Daoy (cell line): Measurements from ENCODE around the gene NAPSA. TPM values are rescaled to one million over a fixed set of nuclear protein-coding genes. Genes with fewer than 3 reads are reported as not detected.
"Not testable (repeated sequence)": the region's sequence is repeated elsewhere in the genome, so short reads cannot be mapped to it uniquely, and the experiment has no call there.

Experiments
- DNase-seq: peaks from one replicate; pipeline ENCODE4 v3.0.0-alpha.2; 2015; ENCODE audit warnings: low read depth
- total RNA-seq: library from RNA; depleted of rRNA; stranded (reverse); fragments of >200 nt; shearing (Covaris generic); gene quantifications from 2 replicates; pipeline ENCODE4 v1.2.3, GENCODE V29; 2014

Gene NAPSA
- total RNA-seq, 1 experiment from 2014 or later, result not detected

GRCh38 chr19:50361290-50362029, 4.0 kb downstream of the NAPSA start:
- peak; percentile 23 for DNase-seq

- no peak for DNase-seq
Observed at GRCh38 chr19:50359328-50359818, 6.1 kb downstream of the NAPSA start.

- no peak for DNase-seq
Observed at GRCh38 chr19:50358483-50359327, 6.7 kb downstream of the NAPSA start.

GRCh38 chr19:50357178-50358100, 8.0 kb downstream of the NAPSA start:
- peak; percentile 65 for DNase-seq

DNA sequence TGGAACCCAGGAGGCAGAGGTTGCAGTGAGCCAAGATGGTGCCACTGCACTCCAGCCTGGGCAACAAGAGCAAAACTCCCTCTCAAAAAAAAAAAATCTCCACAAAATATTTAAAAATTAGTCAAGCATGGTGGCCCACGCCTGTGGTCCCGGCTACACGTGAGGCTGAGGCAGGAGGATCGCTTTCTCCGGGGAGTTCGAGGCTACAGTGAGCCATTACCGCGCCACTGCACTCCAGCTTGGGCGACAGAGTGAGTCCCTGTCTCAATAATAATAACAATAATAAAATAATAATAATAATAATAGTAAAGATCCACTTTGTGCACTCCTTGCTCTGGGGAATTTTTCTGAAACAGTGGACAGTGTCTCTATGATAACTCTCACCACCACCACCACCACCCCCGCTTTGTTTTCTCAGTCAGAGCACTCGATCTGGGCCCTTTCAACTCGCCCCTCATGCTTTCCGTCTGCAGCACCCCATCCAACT, 8.7 kb downstream of the NAPSA start:
- DNase-seq, result no peak

- not testable (repeated sequence) for DNase-seq
Observed at GRCh38 chr19:50353487-50353880, 12.0 kb downstream of the NAPSA start.

- DNase-seq, result no peak
Observed at GRCh38 chr19:50352242-50352641, 13.2 kb downstream of the NAPSA start.

GRCh38 chr19:50349277-50350057, 16.0 kb downstream of the NAPSA start:
- no peak for DNase-seq

GRCh38 chr19:50347089-50347581, 18.3 kb downstream of the NAPSA start:
- not testable (repeated sequence) for DNase-seq

- no peak for DNase-seq
Observed at GRCh38 chr19:50344661-50345318, 20.6 kb downstream of the NAPSA start.

GRCh38 chr19:50341091-50341564, 24.3 kb downstream of the NAPSA start:
- DNase-seq, result no peak

DNA sequence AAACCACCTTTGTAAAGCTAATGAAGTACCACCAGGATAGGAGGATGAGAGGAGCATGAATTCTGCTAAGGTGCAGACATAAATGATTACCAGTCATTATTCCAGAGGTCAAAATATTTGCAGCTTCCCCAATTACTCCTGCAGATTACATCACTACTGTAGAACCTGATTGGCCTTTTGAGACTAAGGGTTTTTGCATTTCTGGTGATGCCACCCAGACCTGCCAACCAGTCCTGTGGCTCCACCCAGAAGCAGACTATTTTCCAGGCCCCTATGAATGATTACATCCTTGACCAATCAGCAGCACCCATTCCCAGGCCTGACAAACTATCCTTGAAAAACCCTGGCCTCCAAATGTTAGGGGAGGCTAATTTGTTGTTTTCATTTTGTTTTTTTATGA, 25.1 kb downstream of the NAPSA start:
- DNase-seq, result no peak

- not testable (repeated sequence) for DNase-seq
Observed at GRCh38 chr19:50337031-50337430, 28.4 kb downstream of the NAPSA start.

DNA sequence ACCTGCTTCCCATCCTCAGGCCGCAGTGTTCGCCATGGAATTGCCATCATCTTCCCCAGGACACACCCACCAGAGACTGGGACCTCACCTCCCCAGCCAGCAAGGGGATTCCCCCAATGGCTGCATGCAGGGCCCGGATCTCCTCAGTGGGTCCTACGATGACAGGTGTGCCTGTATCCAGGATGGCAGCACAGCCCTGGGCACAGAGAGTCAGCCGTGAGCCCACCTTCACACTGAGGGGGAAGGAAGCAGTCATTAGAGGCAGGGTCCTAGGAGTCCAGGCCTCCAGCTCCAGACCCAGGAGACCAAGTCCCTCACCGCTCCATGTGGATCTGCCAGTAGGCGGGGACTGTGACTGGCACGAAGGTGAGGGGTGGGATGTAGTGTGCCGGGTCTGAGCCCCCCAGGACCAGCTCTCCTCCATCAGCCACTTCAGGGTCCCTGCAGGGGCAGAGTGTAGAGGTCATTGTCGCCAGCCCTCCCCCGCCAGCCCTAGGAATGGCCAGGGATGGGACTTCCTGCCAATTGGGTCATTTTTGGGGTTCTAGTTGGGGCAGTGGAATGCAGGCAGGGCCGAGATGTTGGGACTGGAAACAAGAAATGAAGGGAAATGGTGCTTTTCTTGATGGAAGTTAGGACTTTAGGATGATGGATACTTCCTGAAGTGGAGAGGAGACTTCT, 30.6 kb downstream of the NAPSA start:
- no peak for DNase-seq

DNA sequence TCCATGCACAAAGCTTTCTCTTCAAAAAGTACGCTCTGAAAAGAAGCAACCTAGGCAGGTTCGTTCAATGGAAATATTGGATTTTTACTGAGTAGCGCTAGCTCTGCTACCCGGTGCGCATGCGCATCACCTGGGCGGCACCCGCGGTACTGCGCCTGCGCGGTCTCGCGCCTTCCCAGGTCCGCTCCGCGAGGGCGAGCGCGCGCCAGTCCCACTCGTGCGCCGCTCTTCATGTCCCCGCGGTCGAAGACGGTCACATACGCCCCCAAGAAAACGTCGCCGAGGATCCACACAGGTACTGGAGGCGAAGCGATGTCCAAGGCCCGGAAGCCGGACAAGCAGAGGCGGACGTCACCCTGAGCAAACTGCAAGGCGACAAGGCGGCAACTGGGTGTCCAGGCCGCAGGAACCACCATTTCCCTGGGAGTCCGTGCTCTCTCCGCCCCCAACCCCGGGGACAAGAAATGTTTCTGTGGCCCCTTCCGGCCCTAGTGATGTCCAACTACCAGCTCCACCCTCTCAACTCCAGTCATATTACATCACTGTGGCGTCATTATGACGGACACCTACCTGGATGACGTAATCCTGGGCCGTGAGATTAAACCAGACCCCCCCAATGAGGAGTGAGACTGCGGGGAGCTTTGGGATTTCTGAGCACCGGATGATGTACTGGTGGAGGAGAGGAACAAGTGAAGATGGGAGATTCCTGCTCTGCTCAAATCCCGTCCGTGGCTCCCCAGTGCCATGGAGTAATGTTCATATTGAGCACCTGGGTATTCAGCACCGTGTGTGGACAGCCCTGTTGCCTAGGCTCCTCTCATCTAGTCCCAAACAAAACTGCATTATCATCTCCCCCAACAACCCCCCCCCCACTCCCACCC, 31.5 kb downstream of the NAPSA start:
- DNase-seq, result peak; percentile 88

DNA sequence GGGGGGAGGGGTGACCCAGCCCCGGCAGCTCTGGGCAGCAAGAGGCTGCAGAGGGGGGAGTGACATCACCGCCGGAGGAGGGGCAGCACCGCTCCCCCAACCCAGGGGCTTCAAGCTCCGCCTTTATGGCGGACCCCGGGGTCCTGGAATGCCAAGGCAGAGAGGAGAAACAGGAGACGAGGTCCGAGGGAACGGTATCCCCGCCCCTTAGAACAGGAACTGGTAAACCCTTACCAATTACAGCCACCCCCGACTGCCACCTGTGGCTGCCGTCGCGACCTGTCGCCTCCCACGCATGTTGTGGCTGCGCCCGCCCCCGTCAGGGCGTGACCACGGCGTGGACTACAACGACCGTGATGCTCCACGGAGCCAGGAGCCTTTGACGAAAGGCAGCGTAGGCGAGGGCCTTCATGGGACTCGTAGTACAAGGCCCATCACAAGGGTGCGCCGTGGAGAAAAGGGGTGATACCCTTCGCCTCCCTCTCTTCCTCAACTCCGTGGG, 32.2 kb downstream of the NAPSA start:
- DNase-seq, result peak; percentile 95

GRCh38 chr19:50332244-50333038, 33.0 kb downstream of the NAPSA start:
- DNase-seq, result no peak

DNA sequence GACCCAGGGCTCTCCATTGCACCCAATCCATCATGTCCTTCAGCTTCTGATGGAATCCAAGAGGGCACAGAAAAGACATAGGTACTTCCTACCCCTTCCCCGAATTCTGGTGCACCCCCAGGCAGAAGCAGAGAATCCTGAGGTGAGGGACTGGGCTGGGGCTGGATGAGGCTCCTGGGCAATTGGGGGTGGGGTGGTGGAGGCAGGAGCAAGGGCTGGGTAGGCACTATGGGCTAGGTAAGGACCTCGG, 33.5 kb downstream of the NAPSA start:
- no peak for DNase-seq
